Fibroblast of lung (primary cell): ENCODE measurements around the gene OTOP2. TPM values are rescaled to one million over a fixed set of nuclear protein-coding genes. Genes with fewer than 3 reads are reported as not detected.
"Not testable (repeated sequence)": the region's sequence is repeated elsewhere in the genome, so short reads cannot be mapped to it uniquely, and the experiment has no call there.

ENCODE experiments used
- DNase-seq, 2 donors: peaks; one replicate each; pipeline versions ENCODE4 v3.0.0 to v3.0.0-alpha.2; 2010; ENCODE audit warnings: low read depth in 2 of 2
- H2AFZ ChIP-seq: 2 replicates; pipeline ENCODE4 v1.5.1; 2012; ENCODE audit warnings: low read length, control low read depth, inconsistent platforms
- H3K27ac ChIP-seq: 2 replicates; pipeline ENCODE4 v1.5.1; 2011; ENCODE audit warnings: low read length, control low read depth; ENCODE audit not compliant: insufficient read depth
- H3K27me3 ChIP-seq: 2 replicates; pipeline ENCODE4 v1.5.1; 2011; ENCODE audit warnings: mild to moderate bottlenecking, low read length; ENCODE audit not compliant: control insufficient read depth, insufficient read depth
- H3K36me3 ChIP-seq: 2 replicates; pipeline ENCODE4 v1.5.1; 2011; ENCODE audit warnings: low read length; ENCODE audit not compliant: control insufficient read depth, insufficient read depth
- H3K4me1 ChIP-seq: 2 replicates; pipeline ENCODE4 v1.5.1; 2011; ENCODE audit warnings: low read length; ENCODE audit not compliant: control insufficient read depth, insufficient read depth; ENCODE audit errors: extremely low read depth
- H3K4me2 ChIP-seq: 2 replicates; pipeline ENCODE4 v1.5.1; 2011; ENCODE audit warnings: low read length, control low read depth; ENCODE audit not compliant: insufficient read depth; ENCODE audit errors: extremely low read depth
- H3K4me3 ChIP-seq, 4 experiments: fragments of 200-600 bp in 1 of 4; sonication (generic) in 1 of 4; replicated peaks in 1 of 4; 2 replicates each; pipeline ENCODE4 v1.5.1; 2011 to 2016; ENCODE audit warnings: low read length in 4 of 4, low read depth in 3 of 4, mild to moderate bottlenecking in 3 of 4, control low read depth in 2 of 4, inconsistent platforms in 1 of 4, mixed read lengths in 1 of 4; ENCODE audit not compliant: insufficient read depth in 1 of 4; ENCODE audit errors: control extremely low read depth in 1 of 4
- H3K79me2 ChIP-seq: 2 replicates; pipeline ENCODE4 v1.5.1; 2012; ENCODE audit warnings: mild to moderate bottlenecking, low read length, inconsistent platforms; ENCODE audit not compliant: control insufficient read depth, insufficient read depth
- H3K9ac ChIP-seq: 2 replicates; pipeline ENCODE4 v1.5.1; 2011; ENCODE audit warnings: mild to moderate bottlenecking, low read length, control low read depth; ENCODE audit not compliant: insufficient read depth
- H3K9me3 ChIP-seq: 2 replicates; pipeline ENCODE4 v1.5.1; 2012; ENCODE audit warnings: low read depth, low read length; ENCODE audit not compliant: control insufficient read depth, insufficient read depth
- H4K20me1 ChIP-seq: 2 replicates; pipeline ENCODE4 v1.5.1; 2011; ENCODE audit warnings: low read length; ENCODE audit not compliant: control insufficient read depth, insufficient read depth; ENCODE audit errors: extremely low read depth
- EZH2 ChIP-seq: IDR thresholded peaks from 2 replicates; pipeline ENCODE4 v1.5.1; 2012; ENCODE audit warnings: low read length, control low read depth, mild to moderate bottlenecking; ENCODE audit errors: missing control alignments
- polyA plus RNA-seq, 2 donors: library from polyadenylated mRNA; depleted of rRNA in 1 of 2; stranded (reverse) in 1 of 2; unstranded in 1 of 2; fragments of >200 nt; gene quantifications; 2 replicates each; pipeline ENCODE4 v1.2.1, GENCODE V29; 2011 to 2012; ENCODE audit warnings: missing spikeins in 1 of 2
- total RNA-seq: library from RNA; depleted of rRNA; stranded (reverse); fragments of >200 nt; gene quantifications from 2 replicates; pipeline ENCODE4 v1.2.1, GENCODE V29; 2014
- TF ChIP-seq, protein P1 (sequence below), 2 donors: IDR thresholded peaks in 1 of 2; conservative IDR thresholded peaks in 1 of 2; 1 replicate in 1 of 2; 2 replicates in 1 of 2; pipeline ENCODE4 v1.5.1; 2011 to 2012; ENCODE audit warnings: low read length in 2 of 2, control low read depth in 1 of 2, inconsistent platforms in 1 of 2, low read depth in 1 of 2, mild to moderate bottlenecking in 1 of 2

The OTOP2 gene
- total and polyA plus RNA-seq, 2 donors (not counting 1 experiment from before 2014, with no cell fraction given) = not detected

DNA sequence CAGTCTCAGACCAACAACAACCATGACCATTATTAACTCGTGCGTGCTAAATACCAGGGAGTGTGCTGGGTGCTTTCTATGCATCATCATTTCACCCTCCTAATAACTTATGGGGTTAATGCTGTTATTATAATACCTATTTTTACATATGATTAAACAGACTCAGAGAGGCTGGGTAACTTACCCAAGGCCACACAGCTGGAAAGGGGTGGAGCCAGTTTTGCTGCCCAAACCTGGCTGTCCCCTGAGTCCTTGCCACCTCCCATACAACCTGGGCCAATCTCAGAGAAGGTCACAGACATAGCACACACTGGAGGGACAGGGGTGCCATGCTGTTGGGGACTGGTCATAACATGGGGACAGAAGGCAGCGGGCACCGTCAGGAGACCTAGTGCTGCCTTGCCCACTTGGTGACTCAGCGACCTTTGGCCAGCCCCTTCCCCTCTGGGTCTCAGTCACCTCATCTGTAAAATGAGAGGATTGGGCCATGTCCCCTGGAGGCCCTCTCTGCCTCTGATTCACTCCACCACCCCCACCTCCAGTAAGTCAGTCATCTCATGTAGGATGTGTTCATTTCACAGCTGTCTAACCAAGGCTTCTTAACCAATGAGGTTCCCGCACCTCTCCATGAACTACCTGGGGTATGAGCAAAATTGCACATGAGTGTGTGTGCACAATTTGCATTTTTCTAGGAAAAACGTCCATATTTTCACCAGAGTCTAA is 19.2 kb upstream of the OTOP2 start:
- DNase-seq = no peak
- no peaks in the 10 kb centered on the region for H3K9me3 ChIP-seq
- H3K9ac ChIP-seq = no peak overlapping the region
- H3K4me1 ChIP-seq = no peaks in the 10 kb centered on the region
- no peak overlapping the region for H3K4me2 ChIP-seq
- peaks cover 2% of the 10 kb centered on the region for H3K27me3 ChIP-seq
- no peaks in the 10 kb centered on the region for H3K36me3 ChIP-seq
- H3K79me2 ChIP-seq = no peaks in the 10 kb centered on the region
- no peaks in the 10 kb centered on the region for H4K20me1 ChIP-seq
- no peak overlapping the region for H3K27ac ChIP-seq
- H3K4me3 ChIP-seq = no peak overlapping the region
- H2AFZ ChIP-seq = no peak overlapping the region
- TF ChIP-seq EZH2 = no peak
- TF ChIP-seq, protein P1, sequence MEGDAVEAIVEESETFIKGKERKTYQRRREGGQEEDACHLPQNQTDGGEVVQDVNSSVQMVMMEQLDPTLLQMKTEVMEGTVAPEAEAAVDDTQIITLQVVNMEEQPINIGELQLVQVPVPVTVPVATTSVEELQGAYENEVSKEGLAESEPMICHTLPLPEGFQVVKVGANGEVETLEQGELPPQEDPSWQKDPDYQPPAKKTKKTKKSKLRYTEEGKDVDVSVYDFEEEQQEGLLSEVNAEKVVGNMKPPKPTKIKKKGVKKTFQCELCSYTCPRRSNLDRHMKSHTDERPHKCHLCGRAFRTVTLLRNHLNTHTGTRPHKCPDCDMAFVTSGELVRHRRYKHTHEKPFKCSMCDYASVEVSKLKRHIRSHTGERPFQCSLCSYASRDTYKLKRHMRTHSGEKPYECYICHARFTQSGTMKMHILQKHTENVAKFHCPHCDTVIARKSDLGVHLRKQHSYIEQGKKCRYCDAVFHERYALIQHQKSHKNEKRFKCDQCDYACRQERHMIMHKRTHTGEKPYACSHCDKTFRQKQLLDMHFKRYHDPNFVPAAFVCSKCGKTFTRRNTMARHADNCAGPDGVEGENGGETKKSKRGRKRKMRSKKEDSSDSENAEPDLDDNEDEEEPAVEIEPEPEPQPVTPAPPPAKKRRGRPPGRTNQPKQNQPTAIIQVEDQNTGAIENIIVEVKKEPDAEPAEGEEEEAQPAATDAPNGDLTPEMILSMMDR (conservative IDR thresholded peaks at IDR 0.05 in 1 of 2, IDR thresholded peaks at IDR 0.05 in 1 of 2; ENCODE audit: low read depth in 1 of 2, low read length in 2 of 2) = no peak

DNA sequence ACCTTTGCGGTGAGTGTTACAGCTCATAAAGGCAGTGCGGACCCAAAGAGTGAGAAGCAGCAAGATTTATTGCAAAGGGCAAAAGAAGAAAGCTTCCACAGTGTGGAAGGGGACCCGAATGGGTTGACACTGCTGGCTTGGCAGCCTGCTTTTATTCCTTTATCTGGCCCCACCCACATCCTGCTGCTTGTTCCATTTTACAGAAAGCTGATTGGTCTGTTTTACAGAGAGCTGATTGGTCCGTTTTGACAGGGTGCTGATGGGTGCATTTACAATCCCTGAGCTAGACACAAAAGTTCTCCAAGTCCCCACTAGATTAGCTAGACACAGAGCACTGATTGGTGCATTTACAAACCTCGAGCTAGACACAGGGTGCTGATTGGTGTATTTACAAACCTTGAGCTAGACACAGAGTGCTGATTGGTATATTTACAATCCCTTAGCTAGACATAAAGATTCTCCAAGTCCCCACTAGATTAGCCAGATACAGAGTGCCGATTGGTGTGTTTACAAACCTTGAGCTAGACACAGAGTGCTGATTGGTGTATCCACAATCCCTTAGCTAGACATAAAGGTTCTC is 17.8 kb upstream of the OTOP2 start:
- not testable (repeated sequence) for H3K36me3 ChIP-seq, H2AFZ ChIP-seq, H3K79me2 ChIP-seq, H3K27ac ChIP-seq, H3K27me3 ChIP-seq, H3K9me3 ChIP-seq, H3K4me3 ChIP-seq, H4K20me1 ChIP-seq, DNase-seq, H3K4me1 ChIP-seq, H3K9ac ChIP-seq, H3K4me2 ChIP-seq

DNA sequence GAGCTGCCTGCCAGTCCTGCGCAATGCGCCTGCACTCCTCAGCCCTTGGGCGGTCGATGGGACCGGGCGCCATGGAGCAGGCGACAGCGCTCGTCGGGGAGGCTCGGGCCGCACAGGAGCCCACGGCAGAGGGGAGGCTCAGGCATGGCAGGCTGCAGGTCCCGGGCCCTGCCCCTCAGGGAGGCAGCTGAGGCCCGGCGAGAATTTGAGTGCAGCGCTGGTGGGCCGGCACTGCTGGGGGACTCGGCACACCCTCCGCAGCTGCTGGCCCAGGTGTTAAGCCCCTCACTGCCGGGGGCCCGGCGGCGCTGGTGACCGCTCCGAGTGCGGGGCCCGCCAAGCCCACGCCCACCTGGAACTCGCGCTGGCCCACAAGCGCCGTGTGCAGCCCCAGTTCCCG is 17.1 kb upstream of the OTOP2 start:
- Histone ChIP-seq H3K9ac (no peak overlapping the region), H4K20me1 (no peaks in the 10 kb centered on the region), H3K36me3 (no peaks in the 10 kb centered on the region), H3K79me2 (no peaks in the 10 kb centered on the region), H3K9me3 (no peaks in the 10 kb centered on the region), H3K4me1 (no peaks in the 10 kb centered on the region), H3K4me2 (no peak overlapping the region), H3K27me3 (peaks cover 4% of the 10 kb centered on the region), H2AFZ (no peak overlapping the region), H3K27ac (no peak overlapping the region), H3K4me3 (no peak overlapping the region)
- TF ChIP-seq EZH2 = no peak
- TF ChIP-seq, protein P1 (conservative IDR thresholded peaks at IDR 0.05 in 1 of 2, IDR thresholded peaks at IDR 0.05 in 1 of 2; ENCODE audit: low read depth in 1 of 2, low read length in 2 of 2) = no peak
- DNase-seq = no peak

DNA sequence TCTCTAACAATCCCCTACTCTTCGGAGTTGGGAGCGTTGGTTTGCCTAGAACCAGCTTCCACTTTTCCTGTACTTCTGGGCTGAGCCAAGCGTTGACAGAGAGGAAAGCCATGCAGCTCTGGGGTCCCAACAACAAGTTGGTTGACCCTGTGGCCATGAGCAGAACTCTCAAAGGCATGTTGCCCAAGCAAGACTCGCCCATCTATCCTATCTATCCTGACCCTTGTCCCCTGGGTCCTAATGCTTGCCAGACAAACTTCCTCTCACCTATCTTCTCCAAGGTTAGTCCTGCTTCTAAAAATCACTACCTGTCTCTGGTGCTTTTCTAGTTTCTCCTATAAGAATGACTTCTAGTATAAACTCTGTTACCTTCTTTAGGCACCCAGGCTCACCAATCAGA is 15.0 kb upstream of the OTOP2 start:
- H3K9ac ChIP-seq, H3K27me3 ChIP-seq, H4K20me1 ChIP-seq, H3K4me1 ChIP-seq, DNase-seq, H3K36me3 ChIP-seq, H3K4me3 ChIP-seq, H2AFZ ChIP-seq, H3K79me2 ChIP-seq, H3K4me2 ChIP-seq, H3K9me3 ChIP-seq, H3K27ac ChIP-seq: not testable (repeated sequence)

DNA sequence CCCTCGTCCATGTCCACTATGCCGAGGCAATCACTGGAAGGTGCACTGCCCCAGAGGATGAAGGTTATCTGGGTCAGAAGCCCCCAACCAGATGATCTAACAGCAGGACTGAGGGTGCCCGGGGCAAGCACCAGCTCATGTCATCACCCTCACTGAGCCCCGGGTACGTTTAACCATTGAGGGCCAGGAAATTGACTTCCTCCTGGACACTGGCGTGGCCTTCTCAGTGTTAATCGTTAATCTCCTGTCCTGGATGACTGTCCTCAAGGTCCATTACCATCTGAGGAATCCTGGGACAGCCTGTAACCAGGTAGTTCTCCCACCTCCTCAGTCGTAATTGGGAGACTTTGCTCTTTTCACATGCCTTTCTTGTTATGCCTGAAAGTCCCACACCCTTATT is 12.7 kb upstream of the OTOP2 start:
- H3K4me3 ChIP-seq, H3K36me3 ChIP-seq, H3K4me2 ChIP-seq, H3K9ac ChIP-seq, DNase-seq, H3K79me2 ChIP-seq, H3K4me1 ChIP-seq, H3K9me3 ChIP-seq, H2AFZ ChIP-seq, H3K27ac ChIP-seq, H4K20me1 ChIP-seq, H3K27me3 ChIP-seq: not testable (repeated sequence)
